Measurements from ENCODE around the gene LRMDA. TPM values are rescaled to one million over a fixed set of nuclear protein-coding genes. Genes with fewer than 3 reads are reported as not detected.

LRMDA gene
- total RNA-seq, 1 donor from 2014 or later: not detected

GRCh38 chr10:76205361-76205760 is 773.9 kb downstream of the LRMDA start:
- H3K4me1 Mint-ChIP-seq: no peaks in the 10 kb centered on the region
- ChIA-PET CTCF (no interaction called here), POLR2A (no interaction called here)
- TF ChIP-seq CTCF (IDR thresholded peaks at IDR 0.05): no peak
- ATAC-seq (ENCODE audit: low read depth): no peak
- H3K27me3 Mint-ChIP-seq: no peaks in the 10 kb centered on the region
- no peak overlapping the region for H3K27ac Mint-ChIP-seq
- intact Hi-C loops (cut with micrococcal nuclease): no loop called here
- H3K4me3 Mint-ChIP-seq: no peak overlapping the region
- H3K9me3 Mint-ChIP-seq: no peaks in the 10 kb centered on the region
- H3K36me3 Mint-ChIP-seq (ENCODE audit: low read depth): no peaks in the 10 kb centered on the region
- no peak for DNase-seq

- ChIA-PET CTCF (no interaction called here), POLR2A (no interaction called here)
- intact Hi-C loops (cut with micrococcal nuclease): no loop called here
- ATAC-seq (ENCODE audit: low read depth) (no peak), DNase-seq (no peak)
- H3K9me3 Mint-ChIP-seq: no peaks in the 10 kb centered on the region
- no peak for TF ChIP-seq CTCF (IDR thresholded peaks at IDR 0.05)
- no peaks in the 10 kb centered on the region for H3K36me3 Mint-ChIP-seq (ENCODE audit: low read depth)
- H3K4me3 Mint-ChIP-seq: no peak overlapping the region
- H3K4me1 Mint-ChIP-seq: no peaks in the 10 kb centered on the region
- H3K27me3 Mint-ChIP-seq: no peaks in the 10 kb centered on the region
- no peak overlapping the region for H3K27ac Mint-ChIP-seq
Observed at GRCh38 chr10:76206797-76207352, 775.5 kb downstream of the LRMDA start.

GRCh38 chr10:76209135-76209534 is 777.7 kb downstream of the LRMDA start:
- ChIA-PET CTCF (no interaction called here), POLR2A (no interaction called here)
- Mint-ChIP-seq H3K36me3 (ENCODE audit: low read depth) (no peaks in the 10 kb centered on the region), H3K27me3 (no peaks in the 10 kb centered on the region), H3K27ac (no peak overlapping the region), H3K4me1 (no peaks in the 10 kb centered on the region), H3K4me3 (no peak overlapping the region), H3K9me3 (no peaks in the 10 kb centered on the region)
- intact Hi-C loops (cut with micrococcal nuclease): no loop called here
- no peak for DNase-seq
- TF ChIP-seq CTCF (IDR thresholded peaks at IDR 0.05): no peak
- no peak for ATAC-seq (ENCODE audit: low read depth)

GRCh38 chr10:76210211-76210610 is 778.8 kb downstream of the LRMDA start:
- POLR2A ChIA-PET: no interaction called here
- Mint-ChIP-seq H3K9me3 (no peaks in the 10 kb centered on the region), H3K36me3 (ENCODE audit: low read depth) (no peaks in the 10 kb centered on the region), H3K4me1 (no peaks in the 10 kb centered on the region), H3K27ac (no peak overlapping the region), H3K27me3 (no peaks in the 10 kb centered on the region), H3K4me3 (no peak overlapping the region)
- intact Hi-C loops (cut with micrococcal nuclease): no loop called here
- CTCF ChIA-PET: no interaction called here
- ATAC-seq (ENCODE audit: low read depth): no peak
- TF ChIP-seq CTCF (IDR thresholded peaks at IDR 0.05): no peak
- no peak for DNase-seq

GRCh38 chr10:76211691-76212090 is 780.3 kb downstream of the LRMDA start:
- Mint-ChIP-seq H3K9me3 (no peaks in the 10 kb centered on the region), H3K4me1 (no peaks in the 10 kb centered on the region), H3K27me3 (no peaks in the 10 kb centered on the region), H3K27ac (no peak overlapping the region), H3K4me3 (no peak overlapping the region), H3K36me3 (ENCODE audit: low read depth) (no peaks in the 10 kb centered on the region)
- TF ChIP-seq CTCF (IDR thresholded peaks at IDR 0.05): no peak
- ATAC-seq (ENCODE audit: low read depth): no peak
- CTCF ChIA-PET: no interaction called here
- intact Hi-C loops (cut with micrococcal nuclease): no loop called here
- DNase-seq: no peak
- POLR2A ChIA-PET: no interaction called here

Measured in activated B cell treated with CpG ODN at 0.5 μM for 24 hours (primary cell).